ENCODE results near the gene CD86.

- no peak for TF ChIP-seq POLR2AphosphoS5 (IDR thresholded peaks at IDR 0.05; ENCODE audit: borderline replicate concordance, low read depth, low read length)
- TF ChIP-seq EZH2 (IDR thresholded peaks at IDR 0.05), result no peak
Observed at GRCh38 chr3:122167630-122168029, 112.5 kb downstream of the CD86 start.
